ENCODE results near the gene NRTN.

The NRTN gene

DNA sequence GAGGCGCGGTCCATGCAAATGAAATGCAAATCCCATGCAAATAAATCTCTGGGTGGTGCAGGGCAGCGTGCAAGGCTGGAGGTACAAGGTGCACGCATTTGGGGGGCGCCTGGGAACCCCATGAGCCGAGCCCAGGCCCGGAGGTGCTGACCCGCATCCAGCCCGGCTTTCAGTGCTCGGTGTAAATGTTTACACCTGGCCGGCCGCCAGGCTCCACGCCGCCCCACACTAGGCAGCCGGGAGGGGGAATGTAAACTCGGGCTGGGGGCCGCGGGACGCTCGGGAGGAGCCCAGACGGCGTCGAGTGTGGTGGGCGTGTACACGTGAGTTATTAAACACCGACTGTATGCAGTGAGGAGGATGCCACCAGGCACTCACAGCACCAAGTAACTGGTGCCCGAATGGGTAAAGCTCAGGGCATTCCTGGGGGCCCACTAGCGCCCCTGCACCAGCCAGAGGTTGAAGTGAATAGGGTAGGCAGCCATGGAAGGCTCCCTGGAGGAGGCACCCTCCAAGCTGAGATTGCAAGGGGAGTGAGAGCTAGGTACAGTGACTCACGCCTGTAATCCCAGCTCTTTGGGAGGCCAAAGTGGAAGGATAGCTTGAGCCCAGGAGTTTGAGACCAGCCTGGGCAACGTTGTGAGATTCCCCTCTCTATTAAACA lies 17.4 kb downstream of the NRTN start:
- DNase-seq (ENCODE audit: low read depth), result no peak
- H3K4me3 ChIP-seq (ENCODE audit: control insufficient read depth, low read depth, low read length), result no peak overlapping the region
- TF ChIP-seq, protein P1, sequence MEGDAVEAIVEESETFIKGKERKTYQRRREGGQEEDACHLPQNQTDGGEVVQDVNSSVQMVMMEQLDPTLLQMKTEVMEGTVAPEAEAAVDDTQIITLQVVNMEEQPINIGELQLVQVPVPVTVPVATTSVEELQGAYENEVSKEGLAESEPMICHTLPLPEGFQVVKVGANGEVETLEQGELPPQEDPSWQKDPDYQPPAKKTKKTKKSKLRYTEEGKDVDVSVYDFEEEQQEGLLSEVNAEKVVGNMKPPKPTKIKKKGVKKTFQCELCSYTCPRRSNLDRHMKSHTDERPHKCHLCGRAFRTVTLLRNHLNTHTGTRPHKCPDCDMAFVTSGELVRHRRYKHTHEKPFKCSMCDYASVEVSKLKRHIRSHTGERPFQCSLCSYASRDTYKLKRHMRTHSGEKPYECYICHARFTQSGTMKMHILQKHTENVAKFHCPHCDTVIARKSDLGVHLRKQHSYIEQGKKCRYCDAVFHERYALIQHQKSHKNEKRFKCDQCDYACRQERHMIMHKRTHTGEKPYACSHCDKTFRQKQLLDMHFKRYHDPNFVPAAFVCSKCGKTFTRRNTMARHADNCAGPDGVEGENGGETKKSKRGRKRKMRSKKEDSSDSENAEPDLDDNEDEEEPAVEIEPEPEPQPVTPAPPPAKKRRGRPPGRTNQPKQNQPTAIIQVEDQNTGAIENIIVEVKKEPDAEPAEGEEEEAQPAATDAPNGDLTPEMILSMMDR (conservative IDR thresholded peaks at IDR 0.05; ENCODE audit: control insufficient read depth, insufficient read depth, low read depth, low read length), result no peak

DNA sequence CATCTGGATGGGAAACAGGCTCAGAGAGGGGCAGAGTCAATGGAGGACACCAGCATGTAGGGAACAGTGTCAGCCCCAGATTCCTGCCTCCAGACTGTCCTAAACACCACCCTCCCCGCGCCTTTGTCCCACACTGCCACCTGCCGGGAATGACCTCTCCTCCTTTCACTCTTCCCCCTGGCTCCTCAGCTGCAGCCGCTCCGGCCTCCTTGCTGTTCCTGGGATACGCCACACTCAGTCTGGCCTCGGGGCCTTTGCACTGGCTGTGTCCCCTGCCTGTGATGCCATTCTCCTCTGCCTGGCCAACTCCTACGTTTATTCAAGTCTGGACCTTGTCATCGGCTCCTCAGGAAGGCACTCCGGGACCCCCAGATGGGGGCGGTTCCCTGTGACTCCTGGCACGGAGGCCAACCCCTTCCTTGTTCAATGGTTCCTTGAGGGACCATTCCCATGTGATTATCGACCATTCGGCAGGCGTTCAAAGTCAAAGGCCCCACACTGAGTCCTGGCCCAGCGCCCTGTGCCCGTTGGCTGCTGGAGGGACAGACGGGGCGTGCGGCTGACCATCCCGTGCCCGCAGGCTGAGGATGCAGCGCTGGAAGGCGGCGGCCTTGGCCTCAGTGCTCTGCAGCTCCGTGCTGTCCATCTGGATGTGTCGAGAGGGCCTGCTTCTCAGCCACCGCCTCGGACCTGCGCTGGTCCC lies 18.9 kb downstream of the NRTN start:
- TF ChIP-seq, protein P1 (conservative IDR thresholded peaks at IDR 0.05; ENCODE audit: control insufficient read depth, insufficient read depth, low read depth, low read length), result peak; percentile 31
- H3K4me3 ChIP-seq (ENCODE audit: control insufficient read depth, low read depth, low read length), result no peak overlapping the region
- no peak for DNase-seq (ENCODE audit: low read depth)

DNA sequence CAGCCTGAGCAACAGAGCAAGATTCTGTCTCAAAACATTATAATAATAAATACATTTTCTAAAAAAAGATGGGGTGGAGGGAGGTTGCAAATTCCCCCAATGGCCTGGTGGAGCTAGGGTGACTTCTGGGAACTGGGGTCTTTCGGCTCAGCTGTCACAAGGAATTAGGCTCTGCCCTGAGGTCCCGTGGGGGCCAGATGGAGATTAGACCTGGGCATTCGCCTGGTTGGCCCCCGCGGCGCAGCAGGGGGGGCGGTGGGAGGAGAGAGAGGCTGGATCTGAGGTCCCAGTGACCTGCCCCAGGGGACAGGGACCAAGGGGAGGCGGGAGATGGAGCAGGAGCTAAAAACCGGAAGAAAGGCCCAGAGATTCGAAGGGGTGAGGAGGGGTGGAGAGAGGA lies 19.9 kb downstream of the NRTN start:
- no peak for DNase-seq (ENCODE audit: low read depth)
- TF ChIP-seq, protein P1 (conservative IDR thresholded peaks at IDR 0.05; ENCODE audit: control insufficient read depth, insufficient read depth, low read depth, low read length), result no peak
- H3K4me3 ChIP-seq (ENCODE audit: control insufficient read depth, low read depth, low read length), result no peak overlapping the region

DNA sequence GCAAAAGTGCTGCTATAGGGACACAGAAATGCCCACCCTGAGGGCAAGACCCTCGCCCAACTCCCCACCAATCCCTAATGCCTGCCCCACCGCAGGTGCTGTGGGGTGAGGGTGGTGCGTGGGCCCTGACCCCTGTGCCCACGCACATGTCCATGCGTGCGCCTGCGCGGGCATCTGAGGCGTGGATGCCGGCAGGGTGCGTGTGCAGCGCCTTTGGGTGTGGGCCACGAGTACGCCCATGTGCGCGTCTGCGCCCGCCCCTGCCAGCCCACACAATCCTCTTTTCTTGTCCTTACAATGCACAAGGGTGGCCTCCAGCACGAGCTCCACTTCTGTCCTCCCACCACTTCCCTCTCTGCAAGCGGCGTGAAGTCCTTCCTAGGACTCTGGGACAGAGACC lies 20.3 kb downstream of the NRTN start:
- H3K4me3 ChIP-seq (ENCODE audit: control insufficient read depth, low read depth, low read length), result no peak overlapping the region
- no peak for DNase-seq (ENCODE audit: low read depth)

DNA sequence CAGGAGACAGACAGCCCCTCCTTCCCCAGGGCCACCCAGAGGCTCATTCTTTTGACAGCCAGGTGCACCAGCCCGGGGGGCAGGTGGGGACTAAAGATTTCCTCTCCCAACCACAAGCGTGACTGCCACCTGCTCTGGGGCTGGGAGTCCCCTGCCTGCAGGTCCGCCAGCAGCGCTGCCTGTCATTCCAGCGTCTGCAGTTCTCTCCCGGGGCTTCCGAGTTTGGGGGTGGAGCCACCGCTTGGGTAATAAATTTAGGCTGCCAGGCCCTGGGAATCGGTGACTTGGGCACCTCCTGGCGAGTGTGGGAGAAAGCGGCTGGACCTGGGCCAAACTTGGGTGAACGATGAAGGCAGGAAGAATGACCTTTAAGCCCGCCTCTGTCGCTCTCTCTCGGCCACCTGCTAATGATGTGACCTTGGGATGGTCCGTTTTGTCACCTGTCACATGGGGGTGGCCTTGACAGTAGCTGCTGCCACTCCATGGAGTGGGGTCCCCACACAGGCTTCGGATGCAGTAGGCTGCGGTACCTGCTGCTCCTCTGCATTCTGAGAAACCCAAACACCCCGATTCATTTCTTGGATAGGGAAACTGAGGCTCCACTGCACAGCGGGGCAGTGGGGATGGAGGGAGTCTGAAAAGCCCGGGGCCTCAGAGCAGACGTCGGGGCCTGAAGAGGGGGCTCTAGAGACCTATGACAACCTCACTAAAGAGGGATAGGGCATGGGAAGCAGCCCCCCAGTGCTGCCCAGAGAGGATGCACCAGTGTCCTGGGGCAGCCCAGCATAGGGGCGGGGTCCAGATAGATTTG lies 21.9 kb downstream of the NRTN start:
- peak; percentile 26 for DNase-seq (ENCODE audit: low read depth)
- TF ChIP-seq, protein P1 (conservative IDR thresholded peaks at IDR 0.05; ENCODE audit: control insufficient read depth, insufficient read depth, low read depth, low read length), result no peak
- H3K4me3 ChIP-seq (ENCODE audit: control insufficient read depth, low read depth, low read length), result peak overlapping the region; percentile 34

More for the DNA sequence above, 20.3 kb downstream of the NRTN start:
- TF ChIP-seq, protein P1 (conservative IDR thresholded peaks at IDR 0.05; ENCODE audit: control insufficient read depth, insufficient read depth, low read depth, low read length), result no peak

DNA sequence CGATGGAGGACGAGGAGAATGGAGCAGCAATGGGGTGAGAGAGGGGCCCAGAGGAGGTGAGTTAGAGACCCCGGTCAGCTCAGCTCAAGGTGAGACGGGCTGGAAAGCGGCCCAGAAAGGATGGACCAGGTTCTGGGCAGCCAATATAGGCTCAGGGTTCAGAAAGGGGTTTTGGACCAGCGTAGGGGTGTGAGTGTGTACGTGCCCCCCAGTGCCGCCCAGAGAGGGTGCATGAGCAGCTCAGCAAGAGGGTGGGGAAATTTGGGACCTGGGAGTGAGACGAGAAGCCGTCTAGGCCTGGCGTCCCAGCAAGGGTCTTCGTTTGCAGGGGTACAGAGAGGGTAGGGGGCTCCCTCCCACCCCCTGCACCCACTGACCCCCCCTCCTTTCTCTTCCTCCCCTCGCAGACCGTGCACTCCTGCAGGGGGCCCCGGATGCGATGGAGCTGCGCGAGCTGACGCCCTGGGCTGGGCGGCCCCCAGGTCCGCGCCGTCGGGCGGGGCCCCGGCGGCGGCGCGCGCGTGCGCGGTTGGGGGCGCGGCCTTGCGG lies 22.5 kb downstream of the NRTN start:
- no peak for DNase-seq (ENCODE audit: low read depth)
- H3K4me3 ChIP-seq (ENCODE audit: control insufficient read depth, low read depth, low read length), result peak overlapping the region; percentile 34
- TF ChIP-seq, protein P1 (conservative IDR thresholded peaks at IDR 0.05; ENCODE audit: control insufficient read depth, insufficient read depth, low read depth, low read length), result no peak

Measured in fibroblast of mammary gland (primary cell).